CD14-positive monocyte (primary cell): ENCODE data around the gene NUP58. TPM values are rescaled to one million over a fixed set of nuclear protein-coding genes. Genes with fewer than 3 reads are reported as not detected.

Experiments used
- DNase-seq, 3 donors: peaks; one replicate each; pipeline ENCODE4 v3.0.0-alpha.2; 2011 to 2022
- H2AFZ ChIP-seq: 2 replicates; pipeline ENCODE4 v1.6.0; 2012; ENCODE audit warnings: mild to moderate bottlenecking, low read depth, low read length, inconsistent platforms; ENCODE audit not compliant: insufficient read depth, poor library complexity, severe bottlenecking
- H3K27ac ChIP-seq, 2 donors: 1 replicate in 1 of 2; 2 replicates in 1 of 2; pipeline ENCODE4 v1.5.1; 2012 to 2013; ENCODE audit warnings: low read length in 2 of 2, control low read depth in 1 of 2, inconsistent platforms in 1 of 2, low read depth in 1 of 2, mild to moderate bottlenecking in 1 of 2
- H3K27me3 ChIP-seq, 2 donors: one replicate each; pipeline versions ENCODE4 v1.6.0 to v1.6.1; 2011 to 2013; ENCODE audit warnings: low read length in 2 of 2; ENCODE audit not compliant: control insufficient read depth in 2 of 2, insufficient read depth in 2 of 2
- H3K36me3 ChIP-seq, 2 donors: replicated peaks in 1 of 2; 1 replicate in 1 of 2; 2 replicates in 1 of 2; pipeline versions ENCODE4 v1.5.1 to v1.6.1; 2012 to 2013; ENCODE audit warnings: low read length in 2 of 2, control low read depth in 1 of 2, inconsistent platforms in 1 of 2, mild to moderate bottlenecking in 1 of 2; ENCODE audit not compliant: insufficient read depth in 2 of 2, control insufficient read depth in 1 of 2
- H3K4me1 ChIP-seq, 2 donors: 1 replicate in 1 of 2; 2 replicates in 1 of 2; pipeline versions ENCODE4 v1.5.1 to v1.6.1; 2012 to 2013; ENCODE audit warnings: low read length in 2 of 2, control low read depth in 1 of 2, inconsistent platforms in 1 of 2, mild to moderate bottlenecking in 1 of 2, moderate library complexity in 1 of 2; ENCODE audit not compliant: insufficient read depth in 2 of 2, control insufficient read depth in 1 of 2
- H3K4me2 ChIP-seq: replicated peaks from 2 replicates; pipeline ENCODE3; 2012; ENCODE audit warnings: low read length, moderate library complexity, mild to moderate bottlenecking; ENCODE audit not compliant: poor library complexity, severe bottlenecking; ENCODE audit errors: extremely low read depth
- H3K4me3 ChIP-seq, 3 experiments: fragments of 200-600 bp in 1 of 3; sonication (generic) in 1 of 3; replicated peaks in 1 of 3; 1 replicate in 2 of 3; 2 replicates in 1 of 3; pipeline ENCODE4 v1.5.1; 2011 to 2013; ENCODE audit warnings: low read length in 3 of 3, mild to moderate bottlenecking in 3 of 3, control low read depth in 2 of 3, low read depth in 2 of 3, inconsistent platforms in 1 of 3, moderate library complexity in 1 of 3
- H3K79me2 ChIP-seq: 2 replicates; pipeline ENCODE4 v1.6.0; 2012; ENCODE audit warnings: mild to moderate bottlenecking, control low read depth, inconsistent platforms, low read length, moderate library complexity; ENCODE audit not compliant: insufficient read depth
- H3K9ac ChIP-seq: 2 replicates; pipeline ENCODE4 v1.6.0; 2017; ENCODE audit warnings: low read length, mild to moderate bottlenecking; ENCODE audit not compliant: insufficient read depth, poor library complexity, severe bottlenecking
- H3K9me3 ChIP-seq, 2 donors: replicated peaks in 1 of 2; 1 replicate in 1 of 2; 2 replicates in 1 of 2; pipeline versions ENCODE4 v1.5.1 to v1.6.1; 2012 to 2013; ENCODE audit warnings: low read length in 2 of 2, control low read depth in 1 of 2; ENCODE audit not compliant: control insufficient read depth in 1 of 2, insufficient read depth in 1 of 2
- H4K20me1 ChIP-seq: 2 replicates; pipeline ENCODE4 v1.6.0; 2012; ENCODE audit warnings: mild to moderate bottlenecking, low read length, control low read depth, moderate library complexity; ENCODE audit not compliant: insufficient read depth
- H3K27ac Mint-ChIP-seq, 7 donors: one replicate each; pipeline ENCODE4 v1.8.0; 2020; ENCODE audit warnings: mild to moderate bottlenecking in 7 of 7, mixed read lengths in 7 of 7, moderate library complexity in 6 of 7, inconsistent platforms in 2 of 7
- H3K27me3 Mint-ChIP-seq, 3 donors: one replicate each; pipeline ENCODE4 v1.8.0; 2021 to 2022; ENCODE audit warnings: low read depth in 3 of 3, mild to moderate bottlenecking in 3 of 3, mixed read lengths in 3 of 3, moderate library complexity in 3 of 3, inconsistent platforms in 1 of 3
- H3K36me3 Mint-ChIP-seq, 2 donors: one replicate each; pipeline ENCODE4 v1.8.0; 2020; ENCODE audit warnings: mixed read lengths in 2 of 2, inconsistent platforms in 1 of 2, mild to moderate bottlenecking in 1 of 2
- H3K4me1 Mint-ChIP-seq: one replicate; pipeline ENCODE4 v1.8.0; 2020; ENCODE audit warnings: mild to moderate bottlenecking, mixed read lengths
- H3K4me3 Mint-ChIP-seq, 2 donors: one replicate each; pipeline ENCODE4 v1.8.0; 2020; ENCODE audit warnings: mild to moderate bottlenecking in 2 of 2, mixed read lengths in 2 of 2, moderate library complexity in 1 of 2
- H3K9me3 Mint-ChIP-seq, 7 donors: one replicate each; pipeline ENCODE4 v1.8.0; 2020 to 2022; ENCODE audit warnings: mixed read lengths in 7 of 7, mild to moderate bottlenecking in 6 of 7, moderate library complexity in 6 of 7, inconsistent platforms in 2 of 7
- CTCF ChIP-seq: fragments of 200-600 bp; IDR thresholded peaks from one replicate; pipeline ENCODE4 v1.8.0; 2022; ENCODE audit warnings: antibody characterized with exemption, mild to moderate bottlenecking
- WGBS: methylation state at CpG from one replicate; pipeline ENCODE4 v1.1.5; 2013; ENCODE audit warnings: missing lambda C conversion rate; ENCODE audit not compliant: insufficient coverage; 5-methylcytosine and 5-hydroxymethylcytosine counted together
- intact Hi-C, 2 donors: fragments of 100-400 bp; cut with micrococcal nuclease; formaldehyde crosslinking; loops; one replicate each; pipeline versions ENCODE4 v1.15.0 to v1.15.1; 2023
- polyA plus RNA-seq, 3 donors: library from polyadenylated mRNA; depleted of rRNA in 1 of 3; unstranded in 2 of 3; stranded (reverse) in 1 of 3; fragments of 300-500 nt in 2 of 3; fragments of >200 nt in 1 of 3; fragmentation: Illumina TruSeq in 2 of 3; gene quantifications; 1 replicate in 2 of 3; 2 replicates in 1 of 3; pipeline ENCODE4 v1.2.3, GENCODE V29; 2012 to 2021

Gene NUP58
- polyA plus RNA-seq, 3 donors = 21.5 to 26.3 (median 25.1) TPM

GRCh38 chr13:25302121-25302520 is 696 bp downstream of the NUP58 start:
- H3K27me3 Mint-ChIP-seq = peaks cover 0 to 11% (median 5%) of the 10 kb centered on the region in 3 donors
- H3K27ac Mint-ChIP-seq = peak overlapping the region; percentile 92 to 98 (median 96)
- H3K4me1 Mint-ChIP-seq = peaks cover 50% of the 10 kb centered on the region
- H3K4me2 ChIP-seq = peak overlapping the region; percentile 90
- peaks cover 56% of the 10 kb centered on the region for H3K79me2 ChIP-seq
- H3K4me3 Mint-ChIP-seq = peak overlapping the region; percentile 87 to 91
- DNase-seq = no peak
- intact Hi-C loops = no loop called here
- H3K36me3 ChIP-seq = peaks cover 2 to 10% of the 10 kb centered on the region in 2 donors
- H3K27ac ChIP-seq = peak overlapping the region; percentile 86 to 92
- H3K9me3 ChIP-seq = no peaks in the 10 kb centered on the region
- no peak for TF ChIP-seq CTCF
- peaks cover 0 to 7% of the 10 kb centered on the region in 2 donors for H3K27me3 ChIP-seq
- peaks cover 44 to 53% of the 10 kb centered on the region in 2 donors for H3K4me1 ChIP-seq
- H4K20me1 ChIP-seq = peaks cover 13% of the 10 kb centered on the region
- H3K9ac ChIP-seq = peak overlapping the region; percentile 92
- peak overlapping the region; percentile 67 to 98 (median 70) for H3K4me3 ChIP-seq
- 0% methylated on average over 5 of the region's 7 CpGs for WGBS
- peaks cover 16 to 23% of the 10 kb centered on the region in 2 donors for H3K36me3 Mint-ChIP-seq
- peak overlapping the region; percentile 65 for H2AFZ ChIP-seq
- no peaks in the 10 kb centered on the region for H3K9me3 Mint-ChIP-seq

GRCh38 chr13:25306671-25307464 is 5.4 kb downstream of the NUP58 start:
- Histone ChIP-seq H3K27ac (peak overlapping the region in 1 of 2 donors; percentile 35), H2AFZ (no peak overlapping the region), H3K4me2 (peak overlapping the region; percentile 6), H3K27me3 (no peaks in the 10 kb centered on the region), H4K20me1 (peaks cover 10% of the 10 kb centered on the region), H3K36me3 (peaks cover 21 to 43% of the 10 kb centered on the region in 2 donors), H3K9ac (no peak overlapping the region), H3K79me2 (peaks cover 76% of the 10 kb centered on the region), H3K4me1 (peaks cover 57 to 76% of the 10 kb centered on the region in 2 donors), H3K4me3 (no peak overlapping the region), H3K9me3 (no peaks in the 10 kb centered on the region)
- no peak for TF ChIP-seq CTCF
- Mint-ChIP-seq H3K27ac (peak overlapping the region; percentile 24 to 85 (median 59)), H3K36me3 (peaks cover 40 to 61% of the 10 kb centered on the region in 2 donors), H3K4me1 (peaks cover 74% of the 10 kb centered on the region), H3K4me3 (no peak overlapping the region), H3K27me3 (no peaks in the 10 kb centered on the region), H3K9me3 (no peaks in the 10 kb centered on the region)
- no peak for DNase-seq
- intact Hi-C loops = no loop called here
- 90% methylated on average over 6 of the region's 7 CpGs for WGBS
